Esophagus muscularis mucosa (tissue), 3 donors: Measurements from ENCODE around the gene EPHB1.

Experiments
- CTCF ChIP-seq, 3 experiments: fragments of 200-600 bp in 2 of 3; fragments of 450-650 bp in 1 of 3; sonication (generic) in 2 of 3; IDR thresholded peaks; one replicate each; pipeline ENCODE4 v1.5.1; 2017 to 2019; ENCODE audit warnings: antibody characterized with exemption in 3 of 3, mild to moderate bottlenecking in 2 of 3, moderate library complexity in 1 of 3
- POLR2A ChIP-seq: fragments of 450-650 bp; IDR thresholded peaks from one replicate; pipeline ENCODE4 v1.6.1; 2017; ENCODE audit warnings: antibody characterized with exemption, moderate library complexity, mild to moderate bottlenecking, low read depth

GRCh38 chr3:135237371-135238143 is 442.5 kb downstream of the EPHB1 start:
- TF ChIP-seq POLR2A (no peak), CTCF (IDR thresholded peaks at IDR 0.05) (no peak)
